Measurements from ENCODE around the gene MTMR10. TPM values are rescaled to one million over a fixed set of nuclear protein-coding genes. Genes with fewer than 3 reads are reported as not detected.

Gene MTMR10
- total RNA-seq, 1 experiment from 2014 or later = 7.6 TPM

GRCh38 chr15:30943654-30944335 lies 47.6 kb downstream of the MTMR10 start:
- no peak for TF ChIP-seq EZH2 (IDR thresholded peaks at IDR 0.05; ENCODE audit: low read length, unreplicated experiment)
- no peak overlapping the region for H2AFZ ChIP-seq (ENCODE audit: low read length)
- no peaks in the 10 kb centered on the region for H3K9me2 ChIP-seq (replicated peaks; ENCODE audit: low read length)
- H3K27ac ChIP-seq (ENCODE audit: low read length) = no peak overlapping the region
- no peaks in the 10 kb centered on the region for H3K9me3 ChIP-seq (ENCODE audit: low read length)
- no peak overlapping the region for H3K9ac ChIP-seq (ENCODE audit: low read length)
- ATAC-seq (no peak), DNase-seq (no peak)
- peaks cover 31% of the 10 kb centered on the region for H3K36me3 ChIP-seq (ENCODE audit: low read depth, low read length)
- H3K27me3 ChIP-seq (ENCODE audit: low read length) = no peaks in the 10 kb centered on the region
- no peaks in the 10 kb centered on the region for H3K4me1 ChIP-seq (ENCODE audit: insufficient read depth, low read length)
- intact Hi-C loops (cut with micrococcal nuclease) = no loop called here
- ChIA-PET CTCF (no interaction called here), POLR2A (ENCODE audit: unreplicated experiment) (no interaction called here)
- H3K4me2 ChIP-seq (ENCODE audit: low read length) = no peak overlapping the region
- no peak overlapping the region for H3K4me3 ChIP-seq (ENCODE audit: low read length)
- H3K79me2 ChIP-seq (ENCODE audit: low read length) = no peaks in the 10 kb centered on the region
- no peaks in the 10 kb centered on the region for H4K20me1 ChIP-seq (ENCODE audit: low read length)
- no TSS peak for BruUV-seq (replicated peaks)
- H3F3A ChIP-seq (ENCODE audit: low read length, unreplicated experiment) = no peaks in the 10 kb centered on the region

- peaks cover 26% of the 10 kb centered on the region for H3K36me3 ChIP-seq (ENCODE audit: low read depth, low read length)
These were observed 49.9 kb downstream of the MTMR10 start for GRCh38 chr15:30941520-30941919.

GRCh38 chr15:30940359-30940758 lies 51.1 kb downstream of the MTMR10 start:
- no peaks in the 10 kb centered on the region for H4K20me1 ChIP-seq (ENCODE audit: low read length)
- no peaks in the 10 kb centered on the region for H3F3A ChIP-seq (ENCODE audit: low read length, unreplicated experiment)
- no peak overlapping the region for H2AFZ ChIP-seq (ENCODE audit: low read length)
- BruUV-seq (replicated peaks) = no TSS peak
- H3K9me2 ChIP-seq (replicated peaks; ENCODE audit: low read length) = no peaks in the 10 kb centered on the region
- H3K27me3 ChIP-seq (ENCODE audit: low read length) = no peaks in the 10 kb centered on the region
- H3K9me3 ChIP-seq (ENCODE audit: low read length) = no peaks in the 10 kb centered on the region
- TF ChIP-seq CTCF (conservative IDR thresholded peaks at IDR 0.05; ENCODE audit: low read depth, low read length) (no peak), EZH2 (IDR thresholded peaks at IDR 0.05; ENCODE audit: low read length, unreplicated experiment) (no peak), EZH2phosphoT487 (IDR thresholded peaks at IDR 0.05; ENCODE audit: borderline replicate concordance, low read length) (no peak)
- H3K4me2 ChIP-seq (ENCODE audit: low read length) = no peak overlapping the region
- DNase-seq (peak; percentile 10), ATAC-seq (peak; percentile 97)
- intact Hi-C loops (cut with micrococcal nuclease) = loop anchor here (2.0 kb wide), 3 partner anchors 14 to 50 kb away; partner anchors contain the start of gene MTMR10
- no peaks in the 10 kb centered on the region for H3K79me2 ChIP-seq (ENCODE audit: low read length)
- no peaks in the 10 kb centered on the region for H3K4me1 ChIP-seq (ENCODE audit: insufficient read depth, low read length)
- H3K36me3 ChIP-seq (ENCODE audit: low read depth, low read length) = peaks cover 31% of the 10 kb centered on the region
- no peak overlapping the region for H3K27ac ChIP-seq (ENCODE audit: low read length)
- POLR2A ChIA-PET (ENCODE audit: unreplicated experiment) = no interaction called here
- CTCF ChIA-PET = no interaction called here
- no peak overlapping the region for H3K9ac ChIP-seq (ENCODE audit: low read length)
- H3K4me3 ChIP-seq (ENCODE audit: low read length) = no peak overlapping the region

More at GRCh38 chr15:30941520-30941919, 49.9 kb downstream of the MTMR10 start:
- no peaks in the 10 kb centered on the region for H3K27me3 ChIP-seq (ENCODE audit: low read length)
- H3K79me2 ChIP-seq (ENCODE audit: low read length) = no peaks in the 10 kb centered on the region
- no peaks in the 10 kb centered on the region for H3K4me1 ChIP-seq (ENCODE audit: insufficient read depth, low read length)
- TSS peak; percentile 13 for BruUV-seq (replicated peaks)
- H3K27ac ChIP-seq (ENCODE audit: low read length) = no peak overlapping the region
- intact Hi-C loops (cut with micrococcal nuclease) = loop anchor here (2.0 kb wide), 3 partner anchors 13 to 49 kb away; partner anchors contain the start of gene MTMR10
- no peaks in the 10 kb centered on the region for H4K20me1 ChIP-seq (ENCODE audit: low read length)
- H3F3A ChIP-seq (ENCODE audit: low read length, unreplicated experiment) = no peaks in the 10 kb centered on the region
- H3K9me2 ChIP-seq (replicated peaks; ENCODE audit: low read length) = no peaks in the 10 kb centered on the region
- no peaks in the 10 kb centered on the region for H3K9me3 ChIP-seq (ENCODE audit: low read length)
- no peak overlapping the region for H2AFZ ChIP-seq (ENCODE audit: low read length)
- ATAC-seq (no peak), DNase-seq (no peak)
- H3K4me2 ChIP-seq (ENCODE audit: low read length) = no peak overlapping the region
- TF ChIP-seq EZH2 (IDR thresholded peaks at IDR 0.05; ENCODE audit: low read length, unreplicated experiment) (no peak), EZH2phosphoT487 (IDR thresholded peaks at IDR 0.05; ENCODE audit: borderline replicate concordance, low read length) (no peak), CTCF (conservative IDR thresholded peaks at IDR 0.05; ENCODE audit: low read depth, low read length) (no peak)
- CTCF ChIA-PET = no interaction called here
- no peak overlapping the region for H3K4me3 ChIP-seq (ENCODE audit: low read length)
- H3K9ac ChIP-seq (ENCODE audit: low read length) = no peak overlapping the region
- POLR2A ChIA-PET (ENCODE audit: unreplicated experiment) = no interaction called here

Data from PC-3 (cell line).